Liver (tissue), 9 donors: ENCODE data around the gene CACNA1C. TPM values are rescaled to one million over a fixed set of nuclear protein-coding genes. Genes with fewer than 3 reads are reported as not detected.

ENCODE experiments used
- DNase-seq: peaks from one replicate; pipeline ENCODE4 v3.0.0-alpha.2; 2017; ENCODE audit warnings: low spot score
- H3K27ac ChIP-seq, 2 donors: one replicate each; pipeline ENCODE4 v1.7.0; 2013; ENCODE audit warnings: inconsistent platforms in 2 of 2, low read length in 2 of 2, control low read depth in 1 of 2, low read depth in 1 of 2, mild to moderate bottlenecking in 1 of 2
- H3K27me3 ChIP-seq, 4 donors: one replicate each; pipeline versions ENCODE4 v1.6.1 to v1.7.0; 2013; ENCODE audit warnings: low read length in 3 of 4, inconsistent platforms in 1 of 4, mild to moderate bottlenecking in 1 of 4, moderate library complexity in 1 of 4; ENCODE audit not compliant: control insufficient read depth in 4 of 4, insufficient read depth in 4 of 4
- H3K36me3 ChIP-seq, 4 donors: one replicate each; pipeline versions ENCODE4 v1.6.1 to v1.7.0; 2013; ENCODE audit warnings: low read length in 3 of 4, mild to moderate bottlenecking in 3 of 4, low read depth in 1 of 4, moderate library complexity in 1 of 4; ENCODE audit not compliant: control insufficient read depth in 4 of 4, insufficient read depth in 3 of 4
- H3K4me1 ChIP-seq, 4 donors: one replicate each; pipeline versions ENCODE4 v1.6.1 to v1.7.0; 2013; ENCODE audit warnings: low read length in 3 of 4, mild to moderate bottlenecking in 3 of 4, moderate library complexity in 1 of 4; ENCODE audit not compliant: control insufficient read depth in 4 of 4, insufficient read depth in 4 of 4
- H3K4me3 ChIP-seq, 3 donors: one replicate each; pipeline versions ENCODE4 v1.6.1 to v1.7.0; 2013; ENCODE audit warnings: low read length in 3 of 3, control low read depth in 1 of 3, low read depth in 1 of 3, mild to moderate bottlenecking in 1 of 3
- H3K9ac ChIP-seq, 2 donors: one replicate each; pipeline ENCODE4 v1.7.0; 2013; ENCODE audit warnings: low read length in 2 of 2, mild to moderate bottlenecking in 2 of 2, moderate library complexity in 2 of 2, control low read depth in 1 of 2, low read depth in 1 of 2
- H3K9me3 ChIP-seq, 4 donors: one replicate each; pipeline versions ENCODE4 v1.6.1 to v1.7.0; 2013; ENCODE audit warnings: low read length in 3 of 4; ENCODE audit not compliant: control insufficient read depth in 4 of 4
- EGR1 ChIP-seq, 2 donors: IDR thresholded peaks; 2 replicates each; pipeline ENCODE4 v1.6.1; 2016 to 2018; ENCODE audit warnings: antibody characterized with exemption in 2 of 2, low read depth in 2 of 2
- FOXA2 ChIP-seq: IDR thresholded peaks from 2 replicates; pipeline ENCODE4 v1.6.1; 2016; ENCODE audit warnings: antibody characterized with exemption
- GABPA ChIP-seq, 2 donors: IDR thresholded peaks in 1 of 2; conservative IDR thresholded peaks in 1 of 2; 2 replicates each; pipeline ENCODE4 v1.6.1; 2016; ENCODE audit warnings: antibody characterized with exemption in 2 of 2, mild to moderate bottlenecking in 1 of 2, moderate library complexity in 1 of 2
- HNF4A ChIP-seq, 2 donors: conservative IDR thresholded peaks; 2 replicates each; pipeline ENCODE4 v1.6.1; 2016; ENCODE audit warnings: antibody characterized with exemption in 2 of 2, mild to moderate bottlenecking in 2 of 2
- HNF4G ChIP-seq: IDR thresholded peaks from 2 replicates; pipeline ENCODE4 v1.6.1; 2016; ENCODE audit warnings: antibody characterized with exemption
- JUND ChIP-seq, 2 donors: IDR thresholded peaks; 2 replicates each; pipeline ENCODE4 v1.6.1; 2016; ENCODE audit warnings: antibody characterized with exemption in 2 of 2
- MAX ChIP-seq: IDR thresholded peaks from 2 replicates; pipeline ENCODE4 v1.6.1; 2016; ENCODE audit warnings: antibody characterized with exemption
- RXRA ChIP-seq, 2 donors: IDR thresholded peaks; 2 replicates each; pipeline ENCODE4 v1.6.1; 2017 to 2018; ENCODE audit warnings: antibody characterized with exemption in 2 of 2, mild to moderate bottlenecking in 1 of 2
- SP1 ChIP-seq: IDR thresholded peaks from 2 replicates; pipeline ENCODE4 v1.6.1; 2018; ENCODE audit warnings: antibody characterized with exemption, mild to moderate bottlenecking
- TAF1 ChIP-seq: conservative IDR thresholded peaks from 2 replicates; pipeline ENCODE4 v1.6.1; 2016; ENCODE audit warnings: antibody characterized with exemption, mild to moderate bottlenecking
- ZBTB33 ChIP-seq: IDR thresholded peaks from 2 replicates; pipeline ENCODE4 v1.6.1; 2016; ENCODE audit warnings: antibody characterized with exemption
- WGBS: extraction: QIAGEN DNeasy Blood & Tissue Kit; methylation state at CpG from one replicate; pipeline ENCODE4 v1.1.7; 2013; 5-methylcytosine and 5-hydroxymethylcytosine counted together
- polyA plus RNA-seq, 2 donors: library from polyadenylated mRNA; stranded (reverse) in 1 of 2; unstranded in 1 of 2; fragments of 200-250 nt in 1 of 2; fragments of >200 nt in 1 of 2; fragmentation: Nextera tagmentation in 1 of 2; extraction: Ambion mirVana in 1 of 2; gene quantifications; one replicate each; pipeline versions ENCODE4 v1.2.1 to v1.2.3, GENCODE V29; 2013 to 2015
- total RNA-seq, 2 donors: library from RNA; depleted of rRNA; stranded (reverse); fragments of >200 nt; gene quantifications; one replicate each; pipeline ENCODE4 v1.2.3, GENCODE V29; 2014
- TF ChIP-seq, protein P1 (sequence below): IDR thresholded peaks from 2 replicates; pipeline ENCODE4 v1.6.1; 2016; ENCODE audit warnings: antibody characterized with exemption, mild to moderate bottlenecking
- TF ChIP-seq, protein P2 (sequence below): fragments of 150-350 bp; IDR thresholded peaks from 2 replicates; pipeline ENCODE4 v1.5.1; 2017; ENCODE audit warnings: improper control_type of control experiment, low read depth, low read length; ENCODE audit not compliant: missing input control
- donor health status: healthy.
- donor health status: healthy.
- donor health status: healthy.
- donor health status: healthy.
- donor health status: healthy.

Gene CACNA1C
- total and polyA plus RNA-seq, 4 donors = 0.23 to 1.9 (median 0.41) TPM

DNA sequence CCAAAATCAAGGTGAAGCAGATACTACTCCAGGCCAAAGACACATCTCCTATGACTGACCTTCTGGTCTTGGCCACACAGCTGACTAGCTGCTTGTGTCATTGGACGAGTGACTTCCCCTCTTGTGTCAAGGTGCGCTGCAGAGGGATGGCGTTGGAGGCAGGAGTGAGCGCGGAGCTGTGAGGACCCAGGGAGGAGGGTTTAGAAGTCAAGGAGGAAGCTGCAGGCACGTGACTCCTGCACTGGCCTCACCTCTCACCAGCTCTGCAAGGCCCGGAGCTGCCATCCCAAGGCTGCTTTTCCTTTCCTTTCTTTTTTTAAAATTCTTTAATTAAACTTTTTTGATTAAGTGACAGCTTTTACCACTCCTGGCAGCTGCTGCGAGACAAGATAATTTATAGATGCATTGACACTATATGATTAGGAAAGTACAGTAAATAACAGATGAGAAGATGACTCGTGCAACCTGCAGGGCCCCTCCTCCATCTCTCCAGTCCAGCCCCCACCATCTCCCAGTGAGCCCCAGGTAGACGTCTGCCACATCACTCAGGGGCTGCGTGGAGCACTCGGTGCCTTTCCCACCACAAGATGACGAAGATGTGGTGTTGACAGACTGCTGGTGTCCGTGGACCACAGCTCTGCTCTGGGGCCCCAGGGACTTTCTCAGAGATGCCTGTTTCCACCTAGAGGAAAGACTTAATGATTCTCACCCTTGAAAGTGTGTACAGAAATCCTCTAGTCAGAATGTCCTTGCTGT, 350.6 kb downstream of the CACNA1C start:
- H3K4me3 ChIP-seq = no peak overlapping the region
- WGBS = 78% methylated on average over 14 of the region's 14 CpGs

GRCh38 chr12:2405039-2405438, 352.3 kb downstream of the CACNA1C start:
- Histone ChIP-seq H3K36me3 (no peaks in the 10 kb centered on the region), H3K9me3 (no peaks in the 10 kb centered on the region), H3K9ac (no peak overlapping the region), H3K4me3 (no peak overlapping the region), H3K27me3 (no peaks in the 10 kb centered on the region), H3K27ac (no peak overlapping the region), H3K4me1 (no peaks in the 10 kb centered on the region)
- no peak for DNase-seq
- TF ChIP-seq ZBTB33 = no peak
- TF ChIP-seq GABPA (IDR thresholded peaks at IDR 0.05 in 1 of 2, conservative IDR thresholded peaks at IDR 0.05 in 1 of 2) = no peak
- TF ChIP-seq FOXA2 = no peak
- TF ChIP-seq MAX = no peak
- 75% methylated on average over 9 of the region's 9 CpGs for WGBS

More for the DNA sequence above, 350.6 kb downstream of the CACNA1C start:
- TF ChIP-seq HNF4G (no peak), HNF4A (conservative IDR thresholded peaks at IDR 0.05) (no peak), GABPA (IDR thresholded peaks at IDR 0.05 in 1 of 2, conservative IDR thresholded peaks at IDR 0.05 in 1 of 2) (no peak), TAF1 (no peak), EGR1 (IDR thresholded peaks at IDR 0.05; ENCODE audit: low read depth in 2 of 2) (no peak)
- DNase-seq = no peak
- no peaks in the 10 kb centered on the region for H3K4me1 ChIP-seq
- no peaks in the 10 kb centered on the region for H3K9me3 ChIP-seq
- no peaks in the 10 kb centered on the region for H3K36me3 ChIP-seq
- no peak overlapping the region for H3K9ac ChIP-seq
- H3K27ac ChIP-seq = no peak overlapping the region
- no peaks in the 10 kb centered on the region for H3K27me3 ChIP-seq

- H3K9me3 ChIP-seq = no peaks in the 10 kb centered on the region
- no peak overlapping the region for H3K4me3 ChIP-seq
- peaks cover 0 to 2% (median 0%) of the 10 kb centered on the region in 4 donors for H3K27me3 ChIP-seq
- no peaks in the 10 kb centered on the region for H3K4me1 ChIP-seq
- H3K27ac ChIP-seq = no peak overlapping the region
- no peak for DNase-seq
- 82% methylated on average over 10 of the region's 10 CpGs for WGBS
- H3K36me3 ChIP-seq = no peaks in the 10 kb centered on the region
- no peak overlapping the region for H3K9ac ChIP-seq
- TF ChIP-seq, protein P1, sequence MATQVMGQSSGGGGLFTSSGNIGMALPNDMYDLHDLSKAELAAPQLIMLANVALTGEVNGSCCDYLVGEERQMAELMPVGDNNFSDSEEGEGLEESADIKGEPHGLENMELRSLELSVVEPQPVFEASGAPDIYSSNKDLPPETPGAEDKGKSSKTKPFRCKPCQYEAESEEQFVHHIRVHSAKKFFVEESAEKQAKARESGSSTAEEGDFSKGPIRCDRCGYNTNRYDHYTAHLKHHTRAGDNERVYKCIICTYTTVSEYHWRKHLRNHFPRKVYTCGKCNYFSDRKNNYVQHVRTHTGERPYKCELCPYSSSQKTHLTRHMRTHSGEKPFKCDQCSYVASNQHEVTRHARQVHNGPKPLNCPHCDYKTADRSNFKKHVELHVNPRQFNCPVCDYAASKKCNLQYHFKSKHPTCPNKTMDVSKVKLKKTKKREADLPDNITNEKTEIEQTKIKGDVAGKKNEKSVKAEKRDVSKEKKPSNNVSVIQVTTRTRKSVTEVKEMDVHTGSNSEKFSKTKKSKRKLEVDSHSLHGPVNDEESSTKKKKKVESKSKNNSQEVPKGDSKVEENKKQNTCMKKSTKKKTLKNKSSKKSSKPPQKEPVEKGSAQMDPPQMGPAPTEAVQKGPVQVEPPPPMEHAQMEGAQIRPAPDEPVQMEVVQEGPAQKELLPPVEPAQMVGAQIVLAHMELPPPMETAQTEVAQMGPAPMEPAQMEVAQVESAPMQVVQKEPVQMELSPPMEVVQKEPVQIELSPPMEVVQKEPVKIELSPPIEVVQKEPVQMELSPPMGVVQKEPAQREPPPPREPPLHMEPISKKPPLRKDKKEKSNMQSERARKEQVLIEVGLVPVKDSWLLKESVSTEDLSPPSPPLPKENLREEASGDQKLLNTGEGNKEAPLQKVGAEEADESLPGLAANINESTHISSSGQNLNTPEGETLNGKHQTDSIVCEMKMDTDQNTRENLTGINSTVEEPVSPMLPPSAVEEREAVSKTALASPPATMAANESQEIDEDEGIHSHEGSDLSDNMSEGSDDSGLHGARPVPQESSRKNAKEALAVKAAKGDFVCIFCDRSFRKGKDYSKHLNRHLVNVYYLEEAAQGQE = no peak
- TF ChIP-seq MAX (no peak), TAF1 (no peak), HNF4G (no peak), JUND (IDR thresholded peaks at IDR 0.05) (no peak), SP1 (no peak), RXRA (IDR thresholded peaks at IDR 0.05) (no peak), EGR1 (IDR thresholded peaks at IDR 0.05; ENCODE audit: low read depth in 2 of 2) (no peak)
- TF ChIP-seq, protein P2, sequence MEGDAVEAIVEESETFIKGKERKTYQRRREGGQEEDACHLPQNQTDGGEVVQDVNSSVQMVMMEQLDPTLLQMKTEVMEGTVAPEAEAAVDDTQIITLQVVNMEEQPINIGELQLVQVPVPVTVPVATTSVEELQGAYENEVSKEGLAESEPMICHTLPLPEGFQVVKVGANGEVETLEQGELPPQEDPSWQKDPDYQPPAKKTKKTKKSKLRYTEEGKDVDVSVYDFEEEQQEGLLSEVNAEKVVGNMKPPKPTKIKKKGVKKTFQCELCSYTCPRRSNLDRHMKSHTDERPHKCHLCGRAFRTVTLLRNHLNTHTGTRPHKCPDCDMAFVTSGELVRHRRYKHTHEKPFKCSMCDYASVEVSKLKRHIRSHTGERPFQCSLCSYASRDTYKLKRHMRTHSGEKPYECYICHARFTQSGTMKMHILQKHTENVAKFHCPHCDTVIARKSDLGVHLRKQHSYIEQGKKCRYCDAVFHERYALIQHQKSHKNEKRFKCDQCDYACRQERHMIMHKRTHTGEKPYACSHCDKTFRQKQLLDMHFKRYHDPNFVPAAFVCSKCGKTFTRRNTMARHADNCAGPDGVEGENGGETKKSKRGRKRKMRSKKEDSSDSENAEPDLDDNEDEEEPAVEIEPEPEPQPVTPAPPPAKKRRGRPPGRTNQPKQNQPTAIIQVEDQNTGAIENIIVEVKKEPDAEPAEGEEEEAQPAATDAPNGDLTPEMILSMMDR = no peak
Measured at GRCh38 chr12:2406903-2407302, 354.1 kb downstream of the CACNA1C start.
